Activated T-cell treated with anti-CD3 and anti-CD28 coated beads for 4 hours (primary cell): Measurements from ENCODE around the gene NOL3.

Source experiments
- DNase-seq: peaks from one replicate; pipeline ENCODE4 v3.0.0-alpha.2; 2020

The NOL3 gene

GRCh38 chr16:67207249-67208091 is 37.1 kb downstream of the NOL3 start:
- DNase-seq: no peak

GRCh38 chr16:67208154-67208896 is 38.0 kb downstream of the NOL3 start:
- DNase-seq: no peak

GRCh38 chr16:67209565-67209964 is 39.2 kb downstream of the NOL3 start:
- DNase-seq: no peak

GRCh38 chr16:67210069-67210937 is 40.0 kb downstream of the NOL3 start:
- no peak for DNase-seq

- no peak for DNase-seq
These were observed 41.3 kb downstream of the NOL3 start for GRCh38 chr16:67211674-67212073.

GRCh38 chr16:67212766-67213165 is 42.4 kb downstream of the NOL3 start:
- no peak for DNase-seq

GRCh38 chr16:67213197-67214019 is 43.1 kb downstream of the NOL3 start:
- DNase-seq: no peak

- no peak for DNase-seq
These were observed 45.4 kb downstream of the NOL3 start for GRCh38 chr16:67215706-67216105.

- DNase-seq: no peak
These were observed 46.5 kb downstream of the NOL3 start for GRCh38 chr16:67216612-67217490.

GRCh38 chr16:67223992-67224391 is 53.7 kb downstream of the NOL3 start:
- no peak for DNase-seq
